ENCODE results near the gene UGT2B7. TPM values are rescaled to one million over a fixed set of nuclear protein-coding genes. Genes with fewer than 3 reads are reported as not detected.

UGT2B7 gene
- total and polyA plus RNA-seq, 2 experiments from 2014 or later, result not detected

DNA sequence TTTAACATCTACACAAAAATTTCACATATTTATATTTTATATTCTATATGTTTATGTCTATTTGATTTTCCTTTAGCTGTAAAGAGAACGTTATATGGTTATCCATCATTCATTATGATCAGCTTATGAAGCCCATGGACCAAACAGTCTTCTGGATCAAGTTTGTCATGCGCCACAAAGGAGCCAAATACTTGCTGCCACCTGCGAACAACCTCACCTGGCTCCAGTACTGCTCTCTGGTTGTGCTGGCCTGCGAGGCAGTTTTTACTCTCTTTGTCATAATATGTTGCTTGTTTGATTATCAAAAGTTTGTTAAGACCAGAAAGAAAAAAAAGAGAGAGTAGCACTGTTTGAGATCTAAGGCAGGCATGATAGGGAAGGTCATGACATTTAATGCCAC is 38.2 kb downstream of the UGT2B7 start:
- TF ChIP-seq EZH2phosphoT487 (IDR thresholded peaks at IDR 0.05; ENCODE audit: unreplicated experiment) (no peak), ZNF114 (CRISPR knock-in tag; IDR thresholded peaks at IDR 0.05) (no peak), STAT1 (IDR thresholded peaks at IDR 0.05; ENCODE audit: unreplicated experiment) (no peak), EZH2 (IDR thresholded peaks at IDR 0.05; ENCODE audit: low read depth, unreplicated experiment) (no peak), ZNF331 (CRISPR knock-in tag; IDR thresholded peaks at IDR 0.05; ENCODE audit: low read depth) (no peak)
- TF ChIP-seq, protein P1, sequence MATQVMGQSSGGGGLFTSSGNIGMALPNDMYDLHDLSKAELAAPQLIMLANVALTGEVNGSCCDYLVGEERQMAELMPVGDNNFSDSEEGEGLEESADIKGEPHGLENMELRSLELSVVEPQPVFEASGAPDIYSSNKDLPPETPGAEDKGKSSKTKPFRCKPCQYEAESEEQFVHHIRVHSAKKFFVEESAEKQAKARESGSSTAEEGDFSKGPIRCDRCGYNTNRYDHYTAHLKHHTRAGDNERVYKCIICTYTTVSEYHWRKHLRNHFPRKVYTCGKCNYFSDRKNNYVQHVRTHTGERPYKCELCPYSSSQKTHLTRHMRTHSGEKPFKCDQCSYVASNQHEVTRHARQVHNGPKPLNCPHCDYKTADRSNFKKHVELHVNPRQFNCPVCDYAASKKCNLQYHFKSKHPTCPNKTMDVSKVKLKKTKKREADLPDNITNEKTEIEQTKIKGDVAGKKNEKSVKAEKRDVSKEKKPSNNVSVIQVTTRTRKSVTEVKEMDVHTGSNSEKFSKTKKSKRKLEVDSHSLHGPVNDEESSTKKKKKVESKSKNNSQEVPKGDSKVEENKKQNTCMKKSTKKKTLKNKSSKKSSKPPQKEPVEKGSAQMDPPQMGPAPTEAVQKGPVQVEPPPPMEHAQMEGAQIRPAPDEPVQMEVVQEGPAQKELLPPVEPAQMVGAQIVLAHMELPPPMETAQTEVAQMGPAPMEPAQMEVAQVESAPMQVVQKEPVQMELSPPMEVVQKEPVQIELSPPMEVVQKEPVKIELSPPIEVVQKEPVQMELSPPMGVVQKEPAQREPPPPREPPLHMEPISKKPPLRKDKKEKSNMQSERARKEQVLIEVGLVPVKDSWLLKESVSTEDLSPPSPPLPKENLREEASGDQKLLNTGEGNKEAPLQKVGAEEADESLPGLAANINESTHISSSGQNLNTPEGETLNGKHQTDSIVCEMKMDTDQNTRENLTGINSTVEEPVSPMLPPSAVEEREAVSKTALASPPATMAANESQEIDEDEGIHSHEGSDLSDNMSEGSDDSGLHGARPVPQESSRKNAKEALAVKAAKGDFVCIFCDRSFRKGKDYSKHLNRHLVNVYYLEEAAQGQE (IDR thresholded peaks at IDR 0.05; ENCODE audit: unreplicated experiment), result no peak
- TF ChIP-seq, protein P2, sequence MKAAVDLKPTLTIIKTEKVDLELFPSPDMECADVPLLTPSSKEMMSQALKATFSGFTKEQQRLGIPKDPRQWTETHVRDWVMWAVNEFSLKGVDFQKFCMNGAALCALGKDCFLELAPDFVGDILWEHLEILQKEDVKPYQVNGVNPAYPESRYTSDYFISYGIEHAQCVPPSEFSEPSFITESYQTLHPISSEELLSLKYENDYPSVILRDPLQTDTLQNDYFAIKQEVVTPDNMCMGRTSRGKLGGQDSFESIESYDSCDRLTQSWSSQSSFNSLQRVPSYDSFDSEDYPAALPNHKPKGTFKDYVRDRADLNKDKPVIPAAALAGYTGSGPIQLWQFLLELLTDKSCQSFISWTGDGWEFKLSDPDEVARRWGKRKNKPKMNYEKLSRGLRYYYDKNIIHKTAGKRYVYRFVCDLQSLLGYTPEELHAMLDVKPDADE (IDR thresholded peaks at IDR 0.05), result no peak
- Histone ChIP-seq H3K4me3 (no peak overlapping the region), H3K9me2 (ENCODE audit: insufficient read depth) (no peaks in the 10 kb centered on the region), H2AFZ (no peak overlapping the region), H3K79me2 (replicated peaks; ENCODE audit: insufficient read depth) (no peaks in the 10 kb centered on the region), H3K36me3 (ENCODE audit: insufficient read depth) (no peaks in the 10 kb centered on the region), H3K27me3 (ENCODE audit: insufficient read depth) (no peaks in the 10 kb centered on the region), H3K4me2 (no peak overlapping the region), H4K20me1 (replicated peaks; ENCODE audit: insufficient read depth) (no peaks in the 10 kb centered on the region), H3F3A (replicated peaks; ENCODE audit: low read depth) (no peaks in the 10 kb centered on the region), H3K4me1 (ENCODE audit: insufficient read depth) (no peaks in the 10 kb centered on the region), H3K27ac (ENCODE audit: low read depth) (no peak overlapping the region)
- H3K36me3 Mint-ChIP-seq (ENCODE audit: low read depth), result no peaks in the 10 kb centered on the region; the same call in 2 of the 3 replicates
- no peak for DNase-seq (ENCODE audit: low spot score)
- H3K27me3 Mint-ChIP-seq (ENCODE audit: insufficient read depth, low read depth, poor library complexity), result no peaks in the 10 kb centered on the region
- H3K4me1 Mint-ChIP-seq, result no peaks in the 10 kb centered on the region
- no peak overlapping the region for H3K27ac Mint-ChIP-seq
- H3K4me3 Mint-ChIP-seq, result no peak overlapping the region
- no peak for ATAC-seq
- H3K9me3 Mint-ChIP-seq, result peaks cover 2% of the 10 kb centered on the region; the same call in 1 of the 3 replicates

DNA sequence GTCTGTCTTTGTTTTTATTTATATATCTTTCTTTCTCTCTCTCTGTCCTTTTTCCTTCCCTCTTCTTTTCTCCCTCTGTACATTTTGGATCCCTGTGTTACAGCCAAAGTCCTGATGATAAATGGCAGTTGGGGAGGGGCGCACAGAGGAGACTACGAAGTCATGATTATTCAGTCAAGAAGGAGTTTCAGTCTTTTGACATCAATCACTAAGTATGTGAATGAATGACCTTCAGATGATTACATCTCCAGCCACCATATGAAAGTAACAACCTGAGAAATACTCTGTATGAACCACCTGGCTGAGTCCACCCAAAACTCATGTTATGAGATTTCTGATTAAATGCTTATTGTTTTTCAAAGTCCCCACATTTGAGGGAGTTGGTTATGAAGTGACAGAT is 45.0 kb downstream of the UGT2B7 start:
- no peaks in the 10 kb centered on the region for H3K27me3 Mint-ChIP-seq (ENCODE audit: insufficient read depth, low read depth, poor library complexity)
- H3K4me3 Mint-ChIP-seq, result no peak overlapping the region
- no peak overlapping the region for H3K27ac Mint-ChIP-seq
- no peaks in the 10 kb centered on the region for H3K9me2 ChIP-seq (ENCODE audit: insufficient read depth)
- no peak overlapping the region for H3K27ac ChIP-seq (ENCODE audit: low read depth)
- H3K27me3 ChIP-seq (ENCODE audit: insufficient read depth), result no peaks in the 10 kb centered on the region
- no peaks in the 10 kb centered on the region for H3K4me1 Mint-ChIP-seq
- no peaks in the 10 kb centered on the region; the same call in 2 of the 3 replicates for H3K36me3 Mint-ChIP-seq (ENCODE audit: low read depth)
- no peaks in the 10 kb centered on the region for H3K4me1 ChIP-seq (ENCODE audit: insufficient read depth)
- DNase-seq (ENCODE audit: low spot score) (no peak), ATAC-seq (no peak)
- H2AFZ ChIP-seq, result no peak overlapping the region
- H3K36me3 ChIP-seq (ENCODE audit: insufficient read depth), result no peaks in the 10 kb centered on the region
- no peaks in the 10 kb centered on the region for H3K79me2 ChIP-seq (replicated peaks; ENCODE audit: insufficient read depth)
- no peak overlapping the region for H3K4me3 ChIP-seq
- H3K4me2 ChIP-seq, result no peak overlapping the region
- TF ChIP-seq CREB1 (CRISPR knock-in tag; IDR thresholded peaks at IDR 0.05; ENCODE audit: low read depth) (no peak), ZNF114 (CRISPR knock-in tag; IDR thresholded peaks at IDR 0.05) (no peak), POLR2AphosphoS5 (IDR thresholded peaks at IDR 0.05; ENCODE audit: low read depth) (no peak), JUNB (IDR thresholded peaks at IDR 0.05; ENCODE audit: unreplicated experiment) (no peak), STAT1 (IDR thresholded peaks at IDR 0.05; ENCODE audit: unreplicated experiment) (no peak), EZH2phosphoT487 (IDR thresholded peaks at IDR 0.05; ENCODE audit: unreplicated experiment) (no peak), ZNF331 (CRISPR knock-in tag; IDR thresholded peaks at IDR 0.05; ENCODE audit: low read depth) (no peak)
- TF ChIP-seq, protein P2 (IDR thresholded peaks at IDR 0.05), result no peak
- TF ChIP-seq, protein P1 (IDR thresholded peaks at IDR 0.05; ENCODE audit: unreplicated experiment), result no peak
- TF ChIP-seq, protein P3, sequence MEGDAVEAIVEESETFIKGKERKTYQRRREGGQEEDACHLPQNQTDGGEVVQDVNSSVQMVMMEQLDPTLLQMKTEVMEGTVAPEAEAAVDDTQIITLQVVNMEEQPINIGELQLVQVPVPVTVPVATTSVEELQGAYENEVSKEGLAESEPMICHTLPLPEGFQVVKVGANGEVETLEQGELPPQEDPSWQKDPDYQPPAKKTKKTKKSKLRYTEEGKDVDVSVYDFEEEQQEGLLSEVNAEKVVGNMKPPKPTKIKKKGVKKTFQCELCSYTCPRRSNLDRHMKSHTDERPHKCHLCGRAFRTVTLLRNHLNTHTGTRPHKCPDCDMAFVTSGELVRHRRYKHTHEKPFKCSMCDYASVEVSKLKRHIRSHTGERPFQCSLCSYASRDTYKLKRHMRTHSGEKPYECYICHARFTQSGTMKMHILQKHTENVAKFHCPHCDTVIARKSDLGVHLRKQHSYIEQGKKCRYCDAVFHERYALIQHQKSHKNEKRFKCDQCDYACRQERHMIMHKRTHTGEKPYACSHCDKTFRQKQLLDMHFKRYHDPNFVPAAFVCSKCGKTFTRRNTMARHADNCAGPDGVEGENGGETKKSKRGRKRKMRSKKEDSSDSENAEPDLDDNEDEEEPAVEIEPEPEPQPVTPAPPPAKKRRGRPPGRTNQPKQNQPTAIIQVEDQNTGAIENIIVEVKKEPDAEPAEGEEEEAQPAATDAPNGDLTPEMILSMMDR (conservative IDR thresholded peaks at IDR 0.05; ENCODE audit: low read depth in 2 of 2), result no peak
- H3F3A ChIP-seq (replicated peaks; ENCODE audit: low read depth), result no peaks in the 10 kb centered on the region
- H4K20me1 ChIP-seq (replicated peaks; ENCODE audit: insufficient read depth), result no peaks in the 10 kb centered on the region
- peaks cover 2% of the 10 kb centered on the region; the same call in 1 of the 3 replicates for H3K9me3 Mint-ChIP-seq

All from GM23338 (cell line).